Activated CD4-positive, alpha-beta T cell treated with anti-CD3 and anti-CD28 coated beads, Interleukin-2, amount 50 U/mL, for 16 hours (primary cell): ENCODE measurements around the gene BMI1.

ENCODE experiments used
- DNase-seq: peaks from one replicate; pipeline ENCODE4 v3.0.0-alpha.2; 2020

The BMI1 gene

GRCh38 chr10:22368981-22369380 lies 48.1 kb downstream of the BMI1 start:
- no peak for DNase-seq

- peak; percentile 46 for DNase-seq
These were observed 48.7 kb downstream of the BMI1 start for GRCh38 chr10:22369434-22370072.

DNA sequence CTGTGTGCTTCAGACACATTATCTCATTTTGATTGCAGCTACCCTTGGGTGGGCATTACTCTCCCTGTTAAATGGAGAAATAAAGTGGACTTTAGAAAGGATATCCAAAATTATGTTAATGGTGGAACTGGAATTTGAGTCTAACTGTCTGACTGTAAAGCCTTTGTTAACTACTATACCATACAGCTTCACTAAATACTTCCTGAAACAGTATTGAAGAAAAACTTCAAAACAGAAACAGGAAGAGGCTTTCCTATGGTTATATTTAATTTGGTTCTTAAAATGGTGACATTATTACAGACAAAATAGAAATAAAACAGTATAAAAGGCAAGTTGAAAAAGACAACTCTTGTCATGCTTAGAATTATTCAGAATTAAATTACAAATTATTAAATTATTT lies 49.4 kb downstream of the BMI1 start:
- no peak for DNase-seq

- DNase-seq, result no peak
These were observed 51.4 kb downstream of the BMI1 start for GRCh38 chr10:22372298-22372697.

GRCh38 chr10:22372917-22373316 lies 52.0 kb downstream of the BMI1 start:
- DNase-seq, result no peak

DNA sequence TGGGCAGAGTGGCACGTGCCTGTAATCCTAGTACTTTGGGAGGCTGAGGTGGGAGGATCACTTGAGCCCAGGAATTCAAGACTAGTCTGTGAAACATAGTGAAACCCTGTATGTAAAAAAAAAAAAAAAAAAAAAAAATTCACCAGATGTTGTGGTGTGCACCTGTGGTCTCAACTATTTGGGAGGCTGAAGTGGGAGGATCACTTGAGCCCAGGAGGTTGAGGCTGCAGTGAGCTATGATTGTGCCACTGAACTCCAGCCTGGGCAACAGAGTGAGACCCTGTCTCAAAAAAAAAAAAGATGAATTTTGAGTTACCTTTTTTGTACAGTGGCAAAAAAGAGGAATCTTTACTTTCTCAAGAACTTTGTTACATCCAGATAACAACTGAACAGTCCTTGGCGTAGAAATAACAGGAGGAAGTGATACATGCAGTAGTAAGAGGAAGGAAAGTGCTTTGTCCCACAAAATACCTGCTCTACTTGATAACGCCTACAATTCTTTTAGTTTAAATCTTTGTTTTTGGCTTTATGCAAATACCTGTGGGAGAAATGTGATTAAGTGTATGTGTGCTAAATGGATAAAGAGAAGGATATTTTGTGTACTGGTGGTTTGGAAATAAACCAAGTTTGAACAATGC lies 53.7 kb downstream of the BMI1 start:
- no peak for DNase-seq

DNA sequence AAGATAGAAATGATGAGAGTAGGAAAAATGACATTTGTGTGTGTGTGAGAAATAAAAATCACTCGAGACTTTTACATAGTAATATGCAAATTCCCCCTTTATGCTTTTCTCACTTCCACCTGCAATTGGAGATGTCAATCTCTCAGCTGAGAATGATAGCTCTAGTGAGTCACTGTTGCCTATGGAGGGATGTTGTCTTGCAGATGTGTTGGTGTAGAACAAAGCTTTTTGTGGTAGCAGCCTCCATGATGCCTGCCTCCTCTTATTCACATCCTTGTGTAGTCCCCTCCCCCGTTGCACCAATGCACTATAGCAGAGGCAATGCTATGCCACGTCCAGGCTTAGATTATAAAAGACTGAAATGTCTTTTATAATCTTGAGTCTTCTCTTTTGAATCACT lies 58.2 kb downstream of the BMI1 start:
- peak; percentile 29 for DNase-seq
